GM15510 (cell line): ENCODE data around the gene SLC25A52.

Experiments used
- POLR2A ChIP-seq: IDR thresholded peaks from 3 replicates; pipeline ENCODE4 v1.6.1; 2011; ENCODE audit warnings: borderline replicate concordance; ENCODE audit not compliant: insufficient read length; ENCODE audit errors: extremely low read depth

The SLC25A52 gene

DNA sequence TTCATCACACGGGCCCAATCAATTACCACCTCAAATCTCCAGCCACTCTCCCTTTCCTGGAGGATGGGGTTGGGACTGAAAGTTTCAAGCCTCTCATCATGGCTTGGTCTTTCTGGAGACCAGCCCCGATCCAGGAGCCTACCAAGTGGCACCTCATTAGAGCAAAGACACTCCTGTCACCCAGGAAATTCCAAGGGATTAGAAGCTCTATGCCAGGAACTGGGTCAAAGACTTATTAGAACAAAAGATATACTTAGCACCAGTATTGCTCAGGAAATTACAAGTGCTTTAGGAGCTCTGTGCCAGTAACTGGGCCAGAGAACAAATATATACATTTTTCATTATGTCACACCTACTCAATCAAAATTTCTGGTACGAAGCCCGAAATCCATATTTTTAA is 14.3 kb downstream of the SLC25A52 start:
- no peak for TF ChIP-seq POLR2A

GRCh38 chr18:31744321-31745067 is 16.2 kb downstream of the SLC25A52 start:
- TF ChIP-seq POLR2A = no peak

- no peak for TF ChIP-seq POLR2A
Measured at GRCh38 chr18:31741097-31741735, 19.5 kb downstream of the SLC25A52 start.

GRCh38 chr18:31740180-31740579 is 20.5 kb downstream of the SLC25A52 start:
- TF ChIP-seq POLR2A = no peak

DNA sequence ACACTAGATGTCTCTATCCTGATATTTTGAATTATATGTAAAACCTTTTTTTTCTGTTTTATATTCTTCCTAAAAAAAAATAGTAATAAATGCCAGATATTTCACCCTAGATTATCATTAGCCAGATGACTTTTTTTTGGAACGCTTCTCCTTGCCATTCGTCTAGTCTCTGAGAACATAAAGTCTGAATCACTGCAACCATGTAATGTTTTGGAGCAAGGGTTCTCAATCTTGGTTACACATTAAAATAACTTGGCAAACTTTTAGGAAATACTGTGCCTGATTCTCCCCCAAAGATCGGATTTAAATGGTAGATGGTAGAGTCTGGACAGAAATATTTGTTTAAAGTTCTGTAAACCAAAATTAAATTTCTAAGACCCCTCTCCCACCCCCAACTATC is 21.0 kb downstream of the SLC25A52 start:
- TF ChIP-seq POLR2A = no peak

DNA sequence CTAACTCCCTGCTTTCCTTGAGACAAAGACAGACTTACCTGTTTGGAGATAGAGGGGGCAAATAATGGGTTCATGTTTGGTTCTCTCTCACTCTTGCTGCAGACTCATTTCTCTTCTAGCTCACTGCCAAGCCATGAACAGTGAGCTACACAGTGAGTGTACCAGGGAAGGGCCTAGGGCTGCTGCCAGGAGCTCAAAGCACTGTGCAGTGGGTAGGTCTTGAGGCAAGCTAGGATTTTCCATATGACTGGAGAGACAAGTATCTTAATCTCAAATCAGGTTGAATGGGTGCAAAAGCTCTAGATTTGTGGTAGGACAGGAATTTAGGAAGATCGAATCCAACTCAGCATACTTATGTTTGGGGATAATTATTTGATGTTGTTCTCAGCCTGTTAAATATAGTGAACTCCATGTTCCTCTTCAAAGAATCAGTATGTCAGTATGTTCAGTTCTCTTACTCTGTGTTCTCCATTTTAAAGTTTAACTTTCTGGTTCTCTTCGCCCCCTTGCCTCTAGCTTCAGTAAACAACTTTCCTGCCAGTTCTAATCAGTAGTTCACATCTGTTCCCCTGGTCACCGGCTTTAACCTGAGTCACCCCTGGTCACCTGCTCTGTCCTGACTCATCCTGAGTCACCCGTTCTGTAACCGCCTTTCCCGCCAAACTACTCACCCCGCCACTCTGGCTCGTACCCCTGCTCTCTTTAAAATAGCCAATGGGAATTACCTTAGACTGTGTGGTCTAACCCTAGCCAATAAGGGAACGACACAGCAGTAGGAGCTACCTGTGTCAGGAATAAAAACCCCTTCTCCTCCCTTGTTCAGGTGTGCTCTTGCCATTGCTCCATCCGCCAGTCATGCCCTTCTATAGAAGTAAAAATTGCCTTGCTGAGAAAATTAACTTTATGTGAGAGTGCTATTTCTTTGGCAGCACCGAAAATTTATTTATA is 21.9 kb downstream of the SLC25A52 start:
- TF ChIP-seq POLR2A = no peak

DNA sequence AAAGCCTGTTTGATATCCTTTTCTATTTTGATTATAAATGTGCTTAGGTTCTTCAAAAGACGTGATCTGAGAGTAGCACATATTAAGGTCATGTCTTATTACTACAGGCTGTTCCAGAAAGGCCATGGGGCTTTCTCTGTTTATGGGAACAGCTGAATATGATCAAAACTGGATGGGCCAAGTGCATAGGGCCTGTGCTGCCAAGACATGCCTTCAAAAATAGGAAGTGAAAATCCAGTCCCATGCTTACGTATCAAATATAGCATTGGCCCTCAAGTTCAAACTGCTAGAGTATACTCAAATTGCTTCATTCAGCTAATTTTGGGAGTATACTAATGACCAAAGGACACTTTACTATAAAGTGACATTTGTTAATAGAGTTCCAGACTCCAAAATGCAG is 24.1 kb downstream of the SLC25A52 start:
- TF ChIP-seq POLR2A = no peak

DNA sequence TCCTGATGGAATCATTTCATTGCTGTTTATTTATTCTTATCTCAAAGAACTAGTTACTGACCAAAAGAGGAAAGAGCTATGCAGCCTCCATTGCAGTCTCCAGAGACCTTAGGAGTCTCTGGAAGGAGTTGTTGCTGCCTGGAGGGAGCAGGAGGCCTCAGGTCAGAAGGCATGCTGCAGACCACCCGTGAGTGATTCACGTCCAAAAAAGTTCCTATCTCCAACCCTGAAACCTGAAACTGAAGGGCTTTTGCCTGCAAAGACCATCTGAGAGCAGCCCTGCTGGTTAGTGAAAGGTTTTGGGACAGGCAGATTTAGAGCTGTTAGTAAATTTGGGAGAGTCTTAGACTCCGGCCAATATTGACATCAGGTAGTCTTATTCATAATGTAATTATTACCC is 29.1 kb downstream of the SLC25A52 start:
- no peak for TF ChIP-seq POLR2A

DNA sequence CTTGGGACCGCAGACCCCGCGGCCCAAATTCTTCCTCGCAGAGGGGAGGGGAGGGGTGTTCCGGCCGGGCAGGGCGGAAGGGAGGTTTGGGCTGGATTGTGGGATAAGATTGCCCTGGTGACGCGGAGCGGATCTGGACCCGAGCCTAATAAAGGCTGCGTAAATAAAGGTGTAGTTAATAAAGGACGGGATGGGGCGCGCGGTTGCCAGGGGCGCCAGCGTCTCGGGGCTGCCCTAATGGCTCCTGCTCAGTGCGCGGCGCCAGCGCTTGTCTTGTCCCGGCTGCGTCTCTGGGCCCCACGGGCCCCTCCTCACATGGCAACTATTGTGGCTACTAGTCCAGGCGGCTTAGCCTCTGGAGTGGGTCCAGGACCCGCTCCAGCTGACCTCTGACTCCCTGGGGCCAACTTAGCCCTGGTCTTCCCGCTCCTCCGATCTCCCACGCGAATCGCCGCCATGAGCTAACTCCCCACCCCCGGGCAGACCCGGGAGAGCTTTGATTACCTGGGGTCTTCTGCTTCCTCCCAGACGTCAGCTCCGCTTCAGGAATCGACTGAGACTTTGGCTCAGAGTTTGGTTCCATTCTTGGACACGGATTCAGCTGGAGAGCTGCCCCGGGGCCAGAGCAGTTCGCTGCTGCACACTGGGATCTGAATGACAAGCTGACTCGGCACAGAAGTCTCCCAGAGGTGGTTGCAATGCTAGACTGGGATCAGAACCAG is 36.5 kb downstream of the SLC25A52 start:
- TF ChIP-seq POLR2A = no peak

GRCh38 chr18:31723639-31723989 is 37.1 kb downstream of the SLC25A52 start:
- TF ChIP-seq POLR2A = no peak

- no peak for TF ChIP-seq POLR2A
Measured at GRCh38 chr18:31722369-31722957, 38.2 kb downstream of the SLC25A52 start.

- no peak for TF ChIP-seq POLR2A
Measured at GRCh38 chr18:31721601-31722000, 39.1 kb downstream of the SLC25A52 start.

GRCh38 chr18:31720867-31721266 is 39.8 kb downstream of the SLC25A52 start:
- no peak for TF ChIP-seq POLR2A

DNA sequence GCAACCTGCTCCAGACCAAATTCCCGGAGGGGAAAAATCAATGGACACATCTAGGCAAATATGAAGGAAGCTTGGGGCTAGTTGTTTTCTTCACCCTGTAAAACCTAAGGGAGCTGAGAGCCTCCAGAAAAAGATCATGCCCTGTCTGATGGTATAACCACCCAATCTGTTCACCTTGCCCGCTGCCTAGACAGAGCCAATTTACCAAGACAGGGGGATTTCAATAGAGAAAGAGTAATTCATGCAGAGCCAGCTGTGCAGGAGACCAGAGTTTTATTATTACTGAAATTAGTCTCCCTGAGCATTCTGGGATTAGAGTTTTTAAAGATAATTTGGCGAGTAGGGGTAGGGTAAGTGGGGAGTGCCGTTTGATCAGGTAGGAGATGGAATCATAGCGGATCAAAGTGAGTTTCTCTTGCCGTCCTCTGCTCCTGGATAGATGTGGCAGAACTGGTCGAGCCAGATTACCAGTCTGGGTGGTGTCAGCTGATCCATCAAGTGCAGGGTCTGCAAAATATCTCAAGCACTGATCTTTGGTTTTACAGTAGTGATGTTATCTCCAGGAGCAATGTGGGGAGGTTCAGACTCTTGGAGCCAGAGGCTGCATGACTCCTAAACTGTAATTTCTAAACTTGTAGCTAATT is 41.2 kb downstream of the SLC25A52 start:
- TF ChIP-seq POLR2A = no peak
